Upper lobe of right lung (tissue), 1 donor: ENCODE results near the gene CDC14B. TPM values are rescaled to one million over a fixed set of nuclear protein-coding genes. Genes with fewer than 3 reads are reported as not detected.
A peak's percentile ranks its signal among the peaks of the same experiment; 100 is the strongest.

Source experiments
- ATAC-seq: fragments of 200-7000 bp; cut with Tn5 transposase; one replicate; pipeline ENCODE4 v1.9.1; 2020; ENCODE audit warnings: mild to moderate bottlenecking, moderate library complexity
- DNase-seq: peaks from one replicate; pipeline ENCODE4 v3.0.0-alpha.2; 2020
- H3K27ac ChIP-seq: fragments of 200-600 bp; one replicate; pipeline ENCODE4 v1.8.0; 2022
- H3K27me3 ChIP-seq: fragments of 200-600 bp; one replicate; pipeline ENCODE4 v1.8.0; 2022; ENCODE audit warnings: mild to moderate bottlenecking
- H3K36me3 ChIP-seq: fragments of 200-600 bp; one replicate; pipeline ENCODE4 v1.8.0; 2022
- H3K4me1 ChIP-seq: fragments of 200-600 bp; one replicate; pipeline ENCODE4 v1.8.0; 2022
- H3K4me3 ChIP-seq: fragments of 200-600 bp; one replicate; pipeline ENCODE4 v1.8.0; 2022; ENCODE audit warnings: mild to moderate bottlenecking
- H3K9me3 ChIP-seq: fragments of 200-600 bp; one replicate; pipeline ENCODE4 v1.8.0; 2022
- CTCF ChIP-seq: fragments of 200-600 bp; IDR thresholded peaks from one replicate; pipeline ENCODE4 v1.8.0; 2022; ENCODE audit warnings: antibody characterized with exemption
- intact Hi-C: fragments of 100-400 bp; cut with DNase I; formaldehyde crosslinking; loops from one replicate; pipeline ENCODE4 v1.11.0; 2022
- total RNA-seq: library from RNA; stranded (reverse); fragmentation: NEBNext Ultra II Directional; extraction: Animal tissue kit (Norgen Biotek cat#: 25700); gene quantifications from one replicate; pipeline ENCODE4 v1.2.1, GENCODE V29; 2021
- donor health status: DM: no; HTN: yes; CAD: no; lungs with severe emphysema.

The CDC14B gene
- total RNA-seq, 1 donor from 2014 or later, result 14.5 TPM

- H3K4me1 ChIP-seq, result peaks cover 7% of the 10 kb centered on the region
- intact Hi-C loops, result loop anchor here (10.0 kb wide), 1 partner anchor 327 kb away; no protein-coding TSS in a partner anchor
- H3K36me3 ChIP-seq, result peaks cover 35% of the 10 kb centered on the region
- no peak overlapping the region for H3K27ac ChIP-seq
- DNase-seq (no peak), ATAC-seq (no peak)
- TF ChIP-seq CTCF, result peak; percentile 25
- no peaks in the 10 kb centered on the region for H3K27me3 ChIP-seq
- H3K9me3 ChIP-seq, result no peaks in the 10 kb centered on the region
- H3K4me3 ChIP-seq, result no peak overlapping the region
Measured at GRCh38 chr9:96651626-96652025, 32.0 kb upstream of the CDC14B start.

- Histone ChIP-seq H3K27ac (no peak overlapping the region), H3K36me3 (peaks cover 48% of the 10 kb centered on the region), H3K4me1 (no peaks in the 10 kb centered on the region), H3K9me3 (no peaks in the 10 kb centered on the region), H3K27me3 (no peaks in the 10 kb centered on the region), H3K4me3 (no peak overlapping the region)
- no peak for ATAC-seq
- TF ChIP-seq CTCF, result no peak
- DNase-seq, result no peak
- intact Hi-C loops, result loop anchor here (10.0 kb wide), 1 partner anchor 325 kb away; no protein-coding TSS in a partner anchor
Measured at GRCh38 chr9:96649620-96650324, 30.1 kb upstream of the CDC14B start.

GRCh38 chr9:96646081-96646991, 26.7 kb upstream of the CDC14B start:
- Histone ChIP-seq H3K4me3 (peak overlapping the region; percentile 3), H3K27ac (peak overlapping the region; percentile 65), H3K27me3 (no peaks in the 10 kb centered on the region), H3K4me1 (no peaks in the 10 kb centered on the region), H3K36me3 (peaks cover 59% of the 10 kb centered on the region), H3K9me3 (no peaks in the 10 kb centered on the region)
- ATAC-seq (peak; percentile 94), DNase-seq (no peak)
- intact Hi-C loops, result no loop called here
- no peak for TF ChIP-seq CTCF

GRCh38 chr9:96644137-96644536, 24.5 kb upstream of the CDC14B start:
- no peak overlapping the region for H3K27ac ChIP-seq
- no peak for ATAC-seq
- TF ChIP-seq CTCF, result no peak
- no peak overlapping the region for H3K4me3 ChIP-seq
- intact Hi-C loops, result no loop called here
- no peaks in the 10 kb centered on the region for H3K9me3 ChIP-seq
- H3K36me3 ChIP-seq, result peaks cover 44% of the 10 kb centered on the region
- no peaks in the 10 kb centered on the region for H3K4me1 ChIP-seq
- H3K27me3 ChIP-seq, result no peaks in the 10 kb centered on the region
- DNase-seq, result no peak

- DNase-seq (no peak), ATAC-seq (no peak)
- H3K4me1 ChIP-seq, result no peaks in the 10 kb centered on the region
- no peak for TF ChIP-seq CTCF
- no peaks in the 10 kb centered on the region for H3K9me3 ChIP-seq
- intact Hi-C loops, result no loop called here
- H3K36me3 ChIP-seq, result peaks cover 37% of the 10 kb centered on the region
- no peaks in the 10 kb centered on the region for H3K27me3 ChIP-seq
- H3K27ac ChIP-seq, result no peak overlapping the region
- no peak overlapping the region for H3K4me3 ChIP-seq
Measured at GRCh38 chr9:96641514-96641913, 21.9 kb upstream of the CDC14B start.
